ENCODE measurements around the gene ANKHD1.
A peak's percentile ranks its signal among the peaks of the same experiment; 100 is the strongest.
"Not testable (repeated sequence)": the region's sequence is repeated elsewhere in the genome, so short reads cannot be mapped to it uniquely, and the experiment has no call there.

Gene ANKHD1

GRCh38 chr5:140381351-140381750, 20.3 kb upstream of the ANKHD1 start:
- no peak for DNase-seq

DNA sequence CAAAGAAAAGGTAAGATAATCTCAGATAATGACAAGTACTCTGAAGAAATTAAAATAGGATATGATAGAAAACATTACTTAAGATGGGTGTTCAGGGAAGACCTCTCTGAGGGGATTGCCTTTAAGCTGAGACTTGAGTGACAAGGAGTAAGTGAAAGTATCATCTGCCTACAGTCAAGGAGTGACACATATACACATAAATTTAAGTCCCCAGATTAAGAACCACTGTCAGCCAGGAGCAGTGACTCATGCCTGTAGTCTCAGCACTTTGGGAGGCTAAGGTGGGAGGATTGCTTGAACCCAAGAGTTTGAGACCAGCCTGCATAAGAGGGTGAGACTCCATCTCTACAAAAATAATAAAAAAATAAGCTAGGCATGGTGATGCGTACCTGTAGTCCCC, 19.7 kb upstream of the ANKHD1 start:
- no peak for DNase-seq

- DNase-seq = no peak
Measured at GRCh38 chr5:140382866-140383265, 18.8 kb upstream of the ANKHD1 start.

- no peak for DNase-seq
Measured at GRCh38 chr5:140383300-140383699, 18.3 kb upstream of the ANKHD1 start.

- DNase-seq = no peak
Measured at GRCh38 chr5:140388052-140388451, 13.6 kb upstream of the ANKHD1 start.

DNA sequence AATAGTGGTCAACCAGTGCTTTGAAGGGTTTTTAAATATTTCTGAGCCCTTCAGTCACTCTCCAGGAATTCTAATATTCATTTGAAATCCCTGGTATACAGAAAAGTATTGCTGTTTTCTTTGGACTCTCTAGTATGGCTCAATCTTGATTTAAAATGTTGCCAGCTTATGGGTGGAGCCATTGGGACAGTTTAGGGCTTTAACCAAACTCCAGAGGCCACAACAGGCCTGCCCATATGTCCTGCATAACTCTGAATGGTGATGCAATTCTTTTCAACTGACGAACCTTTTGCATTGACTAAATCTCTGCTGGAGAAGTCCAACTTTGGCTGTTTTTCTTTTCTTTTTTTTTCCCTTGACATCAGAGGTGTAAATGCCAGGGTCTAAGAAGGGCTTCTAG, 10.3 kb upstream of the ANKHD1 start:
- DNase-seq = no peak

GRCh38 chr5:140391732-140392131, 9.9 kb upstream of the ANKHD1 start:
- no peak for DNase-seq

GRCh38 chr5:140393738-140394137, 7.9 kb upstream of the ANKHD1 start:
- DNase-seq = no peak

DNA sequence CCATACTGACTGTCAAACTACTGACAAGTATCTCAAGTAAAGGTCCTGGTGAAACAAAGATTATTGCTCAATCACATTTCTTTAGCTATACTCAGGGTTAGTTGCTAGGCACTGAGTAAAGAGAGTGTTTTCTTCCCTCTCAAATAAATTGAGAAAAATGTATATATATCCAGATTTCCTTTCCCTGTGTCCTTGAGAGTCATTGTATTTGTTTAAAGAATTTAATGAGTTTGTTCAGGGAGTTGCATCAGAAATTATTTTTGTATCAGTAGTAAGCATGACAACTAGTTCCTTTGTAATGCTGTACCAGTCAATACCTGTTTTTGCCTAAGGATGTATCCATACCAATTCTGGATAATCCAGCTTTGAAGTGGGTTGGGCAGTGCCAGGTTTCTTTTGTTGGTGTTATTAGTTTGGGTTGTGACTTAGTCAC, 3.2 kb upstream of the ANKHD1 start:
- DNase-seq = no peak

DNA sequence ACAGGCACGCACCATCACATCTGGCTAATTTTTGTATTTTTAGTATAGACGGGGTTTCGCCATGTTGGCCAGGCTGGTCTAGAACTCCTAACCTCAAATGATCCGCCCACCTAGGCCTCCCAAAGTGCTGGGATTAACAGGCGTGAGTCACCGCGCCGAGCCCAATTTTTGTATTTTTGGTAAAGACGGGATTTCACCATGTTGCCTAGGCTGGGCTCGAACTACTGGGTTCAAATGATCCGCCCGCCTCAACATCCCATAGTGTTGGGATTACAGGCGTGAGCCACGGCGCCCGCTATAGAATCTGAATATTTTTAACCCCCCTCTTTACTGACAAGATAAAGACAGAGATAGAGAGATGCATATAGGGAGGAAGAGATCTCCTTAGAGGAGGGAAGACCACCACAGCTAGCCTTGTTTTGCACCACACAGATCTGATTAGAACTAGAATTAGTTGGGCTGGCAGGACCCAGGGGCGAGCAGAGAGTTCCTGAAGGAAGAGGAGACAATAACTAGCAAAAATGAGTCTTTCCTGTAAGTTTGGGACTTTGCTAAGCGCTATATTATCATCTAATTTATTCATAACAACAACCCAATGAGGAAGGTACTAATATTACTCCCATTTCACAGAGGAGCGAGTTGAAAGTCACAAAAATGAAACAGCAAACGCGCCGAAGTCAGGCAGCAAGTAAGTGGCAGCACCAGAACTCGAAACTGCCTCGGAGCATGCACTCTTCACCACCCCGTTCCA, 1.5 kb upstream of the ANKHD1 start:
- no peak for DNase-seq

GRCh38 chr5:140400730-140401361, 787 bp upstream of the ANKHD1 start:
- DNase-seq = peak; percentile 88 to 91

- peak; percentile 17 to 55 for DNase-seq
Measured at GRCh38 chr5:140402258-140403074, 833 bp downstream of the ANKHD1 start.

DNA sequence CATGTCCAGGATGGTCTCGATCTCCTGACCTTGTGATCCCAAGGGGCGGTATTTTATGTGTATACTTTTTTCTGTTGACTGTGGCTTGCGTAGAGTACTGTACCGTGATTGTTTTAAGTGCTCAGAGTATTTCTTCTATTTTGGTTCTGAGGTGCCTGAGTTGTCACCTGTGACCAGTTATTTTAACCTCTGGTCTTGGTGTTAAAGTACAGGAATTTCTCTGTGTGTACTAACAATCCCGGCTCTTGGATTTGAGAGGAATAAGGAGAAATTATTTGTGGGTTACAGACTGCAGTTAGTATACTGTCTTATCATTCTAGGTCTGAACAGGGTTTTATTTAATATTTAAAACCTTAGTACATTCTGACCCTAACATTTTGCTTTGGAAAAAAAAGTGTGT, 2.0 kb downstream of the ANKHD1 start:
- no peak for DNase-seq

DNA sequence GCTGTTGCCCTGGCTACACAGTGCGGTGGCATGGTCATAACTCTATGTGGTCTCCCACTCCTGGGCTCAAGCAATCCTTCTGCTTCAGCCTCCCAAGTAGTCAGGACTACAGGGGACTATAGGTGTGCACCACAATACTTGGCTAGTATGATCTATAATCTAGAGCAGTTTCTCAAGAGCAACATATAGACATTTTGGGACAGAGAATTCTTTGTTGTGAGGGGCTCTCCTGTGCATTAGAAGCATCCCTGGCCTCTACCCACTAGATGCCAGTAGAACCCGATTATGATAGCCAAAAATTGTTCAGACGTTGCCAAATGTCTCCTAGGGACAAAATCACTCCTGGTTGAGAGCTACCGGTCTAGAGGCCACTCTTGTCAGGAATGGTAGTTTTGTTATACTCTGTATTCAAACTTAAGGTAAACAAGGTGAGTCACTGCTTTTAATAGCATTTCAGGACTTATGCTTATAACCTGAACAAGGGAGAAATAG, 7.2 kb downstream of the ANKHD1 start:
- no peak for DNase-seq

GRCh38 chr5:140413230-140413629, 11.6 kb downstream of the ANKHD1 start:
- no peak for DNase-seq

- no peak for DNase-seq
Measured at GRCh38 chr5:140417235-140417634, 15.6 kb downstream of the ANKHD1 start.

DNA sequence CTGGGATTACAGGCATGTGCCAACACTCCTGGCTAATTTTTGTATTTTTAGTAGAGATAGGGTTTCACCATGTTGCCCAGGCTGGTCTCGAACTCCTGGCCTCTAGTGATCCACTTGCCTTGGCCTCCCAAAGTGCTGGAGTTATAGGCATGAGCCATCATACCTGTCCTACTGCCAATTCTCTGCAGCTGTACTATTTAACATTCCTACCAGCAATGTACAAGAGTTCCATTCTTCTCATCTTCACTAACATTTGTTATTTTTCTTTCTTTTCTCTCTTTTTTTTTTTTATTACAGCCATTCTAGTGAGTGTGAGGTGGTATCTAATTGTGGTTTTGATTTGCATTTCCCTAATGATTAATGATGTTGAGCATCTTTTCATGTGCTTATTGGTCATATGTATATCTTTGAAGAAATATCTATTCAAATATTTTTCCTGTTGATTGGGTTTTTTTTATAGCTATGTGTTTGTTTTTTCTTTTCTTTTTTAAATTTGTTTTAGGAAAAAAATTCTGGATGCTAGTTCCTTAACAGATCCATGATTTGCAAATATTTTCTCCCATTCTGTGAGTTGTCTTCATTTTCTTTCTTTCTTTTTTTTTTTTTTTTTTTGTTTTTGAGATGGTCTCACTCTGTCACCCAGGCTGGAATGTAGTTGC, 17.4 kb downstream of the ANKHD1 start:
- no peak for DNase-seq

DNA sequence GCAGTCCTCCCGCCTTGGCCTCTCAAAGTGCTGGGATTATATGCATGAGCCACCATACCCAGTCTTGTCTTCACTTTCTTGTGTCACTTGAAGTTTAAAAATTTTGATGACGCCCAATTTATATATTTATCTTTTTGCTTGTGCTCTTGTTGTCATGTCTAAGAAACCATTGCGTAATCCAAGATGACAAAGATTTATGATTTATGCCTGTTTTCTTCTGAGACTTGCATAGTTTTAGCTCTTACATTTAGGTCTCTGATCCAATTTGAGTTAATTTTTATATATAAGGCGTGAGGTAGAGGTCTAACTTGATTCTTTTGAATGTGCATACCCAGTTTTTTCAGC, 18.6 kb downstream of the ANKHD1 start:
- no peak for DNase-seq

- no peak for DNase-seq
Measured at GRCh38 chr5:140420665-140421361, 19.2 kb downstream of the ANKHD1 start.

DNA sequence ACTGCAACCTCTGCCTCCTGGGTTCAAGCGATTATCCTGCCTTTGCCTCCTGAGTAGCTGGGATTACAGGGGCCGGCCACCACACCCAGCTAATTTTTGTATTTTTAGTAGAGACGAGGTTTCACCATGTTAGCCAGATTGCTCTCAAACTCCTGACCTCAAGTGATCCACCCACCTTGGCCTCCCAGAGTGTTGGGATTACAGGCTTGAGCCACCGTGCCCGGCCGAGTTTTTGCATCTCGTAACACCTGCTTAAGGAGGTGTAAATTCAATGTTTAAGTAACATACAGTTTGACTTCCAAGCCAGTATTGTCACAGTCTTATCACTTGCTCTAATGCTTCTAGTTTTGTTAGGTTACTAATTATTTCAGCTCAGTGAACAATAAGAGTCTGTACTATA, 19.7 kb downstream of the ANKHD1 start:
- not testable (repeated sequence) for DNase-seq

DNA sequence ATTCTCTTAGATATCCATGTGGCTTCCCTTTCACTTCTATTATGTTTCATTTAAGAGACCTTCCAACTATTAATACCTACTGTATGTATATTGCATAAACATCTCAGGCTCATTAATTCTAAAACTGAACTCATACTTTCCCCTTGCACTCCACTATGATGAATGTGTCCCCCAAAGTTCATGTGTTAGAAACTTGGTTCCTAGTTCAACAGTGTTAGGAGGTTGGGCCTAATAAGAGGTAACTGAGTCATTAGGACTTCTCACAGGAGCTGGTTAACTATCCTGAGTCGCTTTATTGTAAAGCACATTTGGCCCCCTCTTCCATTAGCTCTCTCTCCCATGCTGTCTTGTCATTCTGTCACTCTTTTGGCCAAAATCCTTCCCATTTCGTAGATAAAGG, 22.0 kb downstream of the ANKHD1 start:
- DNase-seq = no peak

DNA sequence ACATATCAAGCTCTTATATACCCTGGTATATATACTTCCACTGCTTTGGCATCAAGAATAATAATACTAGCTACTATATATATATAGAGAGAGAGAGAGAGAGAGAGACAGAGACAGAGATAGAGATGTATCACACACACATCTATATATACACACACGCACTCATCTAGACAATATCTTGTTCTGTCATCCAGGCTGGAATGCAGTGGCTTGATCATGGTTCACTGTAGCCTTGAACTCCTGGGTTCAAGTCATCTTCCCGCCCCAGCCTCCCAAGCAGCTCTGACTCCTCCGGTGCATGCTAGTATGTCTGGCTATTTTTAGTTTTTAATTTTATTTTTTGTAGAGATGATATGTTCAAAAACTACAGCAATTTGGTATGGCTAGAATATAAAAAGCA, 22.5 kb downstream of the ANKHD1 start:
- no peak for DNase-seq

- DNase-seq = not testable (repeated sequence)
Measured at GRCh38 chr5:140427726-140428125, 26.1 kb downstream of the ANKHD1 start.

All from CD4-positive, alpha-beta T cell treated with Interferon alpha-2 for 1 hour (primary cell).